B cell (primary cell): ENCODE data around the gene SEC14L1. TPM values are rescaled to one million over a fixed set of nuclear protein-coding genes. Genes with fewer than 3 reads are reported as not detected.

ENCODE experiments used
- ATAC-seq: fragments of 200-7000 bp; cut with Tn5 transposase; one replicate; pipeline ENCODE4 v1.10.0; 2021; ENCODE audit warnings: low read depth, mild to moderate bottlenecking, moderate number of reproducible peaks, moderate library complexity
- CTCF ChIA-PET: fragments of 350-600 bp; sonication (Branson Sonifier 250); formaldehyde crosslinking; loops from one replicate; lab custom pipeline; 2021; ENCODE audit warnings: antibody characterized with exemption, inconsistent platforms; lab: Charles Lee
- POLR2A ChIA-PET: fragments of 350-600 bp; sonication (Branson Sonifier 250); formaldehyde crosslinking; loops from one replicate; lab custom pipeline; 2021; ENCODE audit warnings: antibody characterized with exemption; lab: Charles Lee
- DNase-seq: peaks from one replicate; pipeline ENCODE4 v3.0.0; 2013
- H2AFZ ChIP-seq: 2 replicates; pipeline ENCODE4 v1.6.1; 2012; ENCODE audit warnings: mild to moderate bottlenecking, low read depth, low read length; ENCODE audit not compliant: insufficient read depth, poor library complexity, severe bottlenecking
- H3K27ac ChIP-seq, 2 donors: 1 replicate in 1 of 2; 2 replicates in 1 of 2; pipeline ENCODE4 v1.5.1; 2012 to 2013; ENCODE audit warnings: low read length in 2 of 2, mild to moderate bottlenecking in 2 of 2, moderate library complexity in 1 of 2
- H3K27me3 ChIP-seq, 4 experiments: fragments of 200-600 bp in 1 of 4; sonication (generic) in 1 of 4; replicated peaks in 1 of 4; 1 replicate in 2 of 4; 2 replicates in 2 of 4; pipeline versions ENCODE4 v1.6.1 to v1.7.0; 2013 to 2016; ENCODE audit warnings: low read length in 3 of 4, mild to moderate bottlenecking in 2 of 4, mixed read lengths in 1 of 4, moderate library complexity in 1 of 4; ENCODE audit not compliant: insufficient read depth in 4 of 4, control insufficient read depth in 3 of 4; ENCODE audit errors: control extremely low read depth in 1 of 4
- H3K36me3 ChIP-seq, 2 experiments: replicated peaks in 1 of 2; 1 replicate in 1 of 2; 2 replicates in 1 of 2; pipeline versions ENCODE4 v1.6.1 to v1.7.1; 2013; ENCODE audit warnings: low read length in 1 of 2; ENCODE audit not compliant: insufficient read depth in 2 of 2, control insufficient read depth in 1 of 2; ENCODE audit errors: control extremely low read depth in 1 of 2, extremely low read depth in 1 of 2
- H3K4me1 ChIP-seq, 2 donors: fragments of 200-600 bp in 1 of 2; sonication (generic) in 1 of 2; 1 replicate in 1 of 2; 2 replicates in 1 of 2; pipeline versions ENCODE4 v1.5.1 to v1.6.1; 2013 to 2017; ENCODE audit warnings: low read length in 2 of 2; ENCODE audit not compliant: control insufficient read depth in 2 of 2, insufficient read depth in 2 of 2
- H3K4me2 ChIP-seq: replicated peaks from 2 replicates; pipeline ENCODE3; 2012; ENCODE audit warnings: mild to moderate bottlenecking, low read depth, low read length; ENCODE audit not compliant: poor library complexity, severe bottlenecking
- H3K4me3 ChIP-seq, 5 experiments: fragments of 200-600 bp in 1 of 5; sonication (generic) in 1 of 5; 1 replicate in 3 of 5; 2 replicates in 2 of 5; pipeline versions ENCODE4 v1.5.1 to v1.7.0; 2011 to 2016; ENCODE audit warnings: low read length in 4 of 5, mild to moderate bottlenecking in 4 of 5, low read depth in 2 of 5, control low read depth in 1 of 5, moderate library complexity in 1 of 5; ENCODE audit not compliant: insufficient read depth in 1 of 5; ENCODE audit errors: control extremely low read depth in 1 of 5, extremely low read depth in 1 of 5
- H3K79me2 ChIP-seq: fragments of 200-600 bp; sonication (generic); one replicate; pipeline ENCODE4 v1.6.0; 2016; ENCODE audit warnings: low read length; ENCODE audit not compliant: control insufficient read depth, insufficient read depth
- H3K9ac ChIP-seq: fragments of 200-600 bp; sonication (generic); 2 replicates; pipeline ENCODE4 v1.6.1; 2017; ENCODE audit warnings: mild to moderate bottlenecking, low read length, moderate library complexity
- H3K9me3 ChIP-seq, 3 donors: one replicate each; pipeline versions ENCODE4 v1.6.1 to v1.7.1; 2013; ENCODE audit warnings: low read length in 2 of 3; ENCODE audit not compliant: control insufficient read depth in 2 of 3, insufficient read depth in 1 of 3; ENCODE audit errors: control extremely low read depth in 1 of 3
- H4K20me1 ChIP-seq: 2 replicates; pipeline ENCODE4 v1.6.0; 2012; ENCODE audit warnings: mild to moderate bottlenecking, low read length; ENCODE audit not compliant: insufficient read depth, control insufficient read depth, poor library complexity, severe bottlenecking
- H3K27ac Mint-ChIP-seq: one replicate; pipeline ENCODE4 v1.8.0; 2021; ENCODE audit warnings: mixed read lengths
- H3K27me3 Mint-ChIP-seq: one replicate; pipeline ENCODE4 v1.8.0; 2021; ENCODE audit warnings: mixed read lengths
- H3K4me1 Mint-ChIP-seq: one replicate; pipeline ENCODE4 v1.8.0; 2021; ENCODE audit warnings: mixed read lengths
- H3K4me3 Mint-ChIP-seq: one replicate; pipeline ENCODE4 v1.8.0; 2021; ENCODE audit warnings: mixed read lengths
- H3K9me3 Mint-ChIP-seq: one replicate; pipeline ENCODE4 v1.8.0; 2022; ENCODE audit warnings: mixed read lengths; ENCODE audit not compliant: insufficient read depth
- EZH2 ChIP-seq: IDR thresholded peaks from 2 replicates; pipeline ENCODE4 v1.6.1; 2012; ENCODE audit warnings: borderline replicate concordance, low read depth, mild to moderate bottlenecking, moderate library complexity, low read length; ENCODE audit not compliant: insufficient read depth, poor library complexity, severe bottlenecking
- WGBS: methylation state at CpG from one replicate; pipeline ENCODE4 v1.1.5; 2013; ENCODE audit warnings: missing lambda C conversion rate; ENCODE audit not compliant: insufficient coverage; 5-methylcytosine and 5-hydroxymethylcytosine counted together
- intact Hi-C: fragments of 100-400 bp; cut with micrococcal nuclease; formaldehyde crosslinking; loops from one replicate; pipeline ENCODE4 v1.10.0; 2022
- polyA plus RNA-seq: library from polyadenylated mRNA; depleted of rRNA; stranded (reverse); fragments of >200 nt; gene quantifications from 2 replicates; pipeline ENCODE4 v1.2.3, GENCODE V29; 2012
- total RNA-seq, 2 donors: library from RNA; stranded (reverse); fragments of 120-200 nt in 1 of 2; gene quantifications; 1 replicate in 1 of 2; 2 replicates in 1 of 2; pipeline versions ENCODE4 v1.2.3 to v1.2.4, GENCODE V29; 2013 to 2022
- TF ChIP-seq, protein P1 (sequence below): fragments of 200-600 bp; IDR thresholded peaks from one replicate; pipeline ENCODE4 v1.8.0; 2022; ENCODE audit warnings: antibody characterized with exemption, mild to moderate bottlenecking

The SEC14L1 gene
- total and polyA plus RNA-seq, 2 donors (not counting 1 experiment from before 2014, with no cell fraction given) = 37.7 to 103 TPM

DNA sequence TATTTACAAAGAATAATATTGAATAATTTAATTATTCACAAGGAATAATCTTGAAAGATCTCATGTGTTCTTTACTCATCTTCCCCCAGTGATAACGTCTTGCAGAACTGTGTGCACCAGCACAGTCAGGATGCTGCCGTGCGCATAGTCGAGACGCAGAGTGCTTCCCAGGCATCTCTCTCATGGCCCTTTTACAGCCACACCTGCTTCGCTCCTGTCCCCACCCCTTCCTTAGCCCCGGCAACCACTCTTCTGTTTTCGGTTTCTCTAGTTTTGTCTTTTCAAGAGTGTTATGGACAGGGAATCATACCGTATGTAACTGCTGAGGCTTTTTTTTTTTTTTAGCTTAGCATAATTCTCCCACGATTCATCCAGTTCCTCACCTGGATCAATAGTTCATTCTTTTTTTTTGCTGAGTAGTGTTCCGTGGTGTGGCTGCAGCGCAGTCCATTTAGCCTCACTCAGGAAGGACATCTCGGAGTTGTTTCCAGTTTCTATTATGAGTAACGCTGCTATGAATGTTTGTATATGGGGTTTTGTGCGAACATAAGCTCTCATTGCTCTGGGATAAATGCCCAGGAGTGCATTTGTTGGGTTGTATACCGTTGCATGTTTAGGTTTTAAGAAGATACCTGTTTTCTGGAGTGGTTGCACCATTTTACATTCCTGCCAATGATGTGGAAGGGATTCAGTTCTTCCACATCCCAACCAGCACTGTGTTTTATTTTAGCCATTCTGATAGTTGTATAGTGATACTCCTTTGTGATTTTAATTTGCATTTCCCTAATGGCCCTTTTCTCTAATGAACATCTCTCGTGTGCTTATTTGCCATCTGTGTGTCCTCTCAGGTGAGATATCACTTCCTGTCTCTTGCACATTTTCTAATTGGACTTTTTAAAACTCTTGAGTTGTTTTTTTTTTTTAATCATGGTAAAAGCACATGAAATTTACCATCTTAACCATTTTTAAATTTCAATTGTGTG, 47.6 kb downstream of the SEC14L1 start:
- Histone ChIP-seq H2AFZ (no peak overlapping the region), H3K4me2 (peak overlapping the region; percentile 50), H3K27ac (peak overlapping the region in 1 of 2 donors; percentile 42), H4K20me1 (peaks cover 73% of the 10 kb centered on the region), H3K4me1 (peaks cover 35 to 50% of the 10 kb centered on the region in 2 donors), H3K79me2 (peaks cover 64% of the 10 kb centered on the region), H3K36me3 (peaks cover 10 to 22% of the 10 kb centered on the region in 2 experiments), H3K27me3 (no peaks in the 10 kb centered on the region), H3K9me3 (no peaks in the 10 kb centered on the region), H3K9ac (peak overlapping the region; percentile 30), H3K4me3 (peak overlapping the region in 1 of 5 experiments; percentile 22)
- ChIA-PET CTCF (no interaction called here), POLR2A (interaction anchor here (0.6 to 0.7 kb wide), 3 partner anchors 10 to 1365 kb away, joined by 3 to 5 read pairs (median 5); no protein-coding TSS in a partner anchor)
- Mint-ChIP-seq H3K27me3 (no peaks in the 10 kb centered on the region), H3K4me1 (peaks cover 38% of the 10 kb centered on the region), H3K4me3 (peak overlapping the region; percentile 58), H3K27ac (no peak overlapping the region), H3K9me3 (no peaks in the 10 kb centered on the region)
- DNase-seq = no peak
- no peak for ATAC-seq
- WGBS = 93% methylated on average over 7 of the region's 17 CpGs
- TF ChIP-seq, protein P1, sequence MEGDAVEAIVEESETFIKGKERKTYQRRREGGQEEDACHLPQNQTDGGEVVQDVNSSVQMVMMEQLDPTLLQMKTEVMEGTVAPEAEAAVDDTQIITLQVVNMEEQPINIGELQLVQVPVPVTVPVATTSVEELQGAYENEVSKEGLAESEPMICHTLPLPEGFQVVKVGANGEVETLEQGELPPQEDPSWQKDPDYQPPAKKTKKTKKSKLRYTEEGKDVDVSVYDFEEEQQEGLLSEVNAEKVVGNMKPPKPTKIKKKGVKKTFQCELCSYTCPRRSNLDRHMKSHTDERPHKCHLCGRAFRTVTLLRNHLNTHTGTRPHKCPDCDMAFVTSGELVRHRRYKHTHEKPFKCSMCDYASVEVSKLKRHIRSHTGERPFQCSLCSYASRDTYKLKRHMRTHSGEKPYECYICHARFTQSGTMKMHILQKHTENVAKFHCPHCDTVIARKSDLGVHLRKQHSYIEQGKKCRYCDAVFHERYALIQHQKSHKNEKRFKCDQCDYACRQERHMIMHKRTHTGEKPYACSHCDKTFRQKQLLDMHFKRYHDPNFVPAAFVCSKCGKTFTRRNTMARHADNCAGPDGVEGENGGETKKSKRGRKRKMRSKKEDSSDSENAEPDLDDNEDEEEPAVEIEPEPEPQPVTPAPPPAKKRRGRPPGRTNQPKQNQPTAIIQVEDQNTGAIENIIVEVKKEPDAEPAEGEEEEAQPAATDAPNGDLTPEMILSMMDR = no peak
- intact Hi-C loops = loop anchor here (5.0 kb wide), 1 partner anchor 46 kb away; the partner anchor contains the start of gene SEC14L1

DNA sequence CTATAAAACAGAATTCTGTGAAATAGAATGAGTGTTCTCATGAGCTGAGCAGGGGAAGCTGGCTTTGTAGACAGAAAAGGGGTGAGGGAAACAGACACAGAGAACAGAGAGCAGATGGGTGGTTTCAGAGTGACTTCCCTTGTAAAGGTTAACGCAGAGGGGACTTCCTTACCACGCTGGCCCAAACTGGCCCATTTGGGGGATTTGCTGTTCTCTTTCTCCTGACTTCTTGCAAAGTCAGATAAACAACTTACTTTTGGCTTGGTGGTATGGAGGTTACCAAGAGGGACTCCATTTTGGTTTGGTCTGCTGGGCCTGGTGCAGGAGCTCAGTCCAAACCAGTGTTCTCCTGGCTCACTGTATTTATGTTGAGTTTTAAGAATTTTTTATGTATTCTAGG, 48.4 kb downstream of the SEC14L1 start:
- peak overlapping the region; percentile 42 for H3K27ac Mint-ChIP-seq
- no peak overlapping the region for H2AFZ ChIP-seq
- intact Hi-C loops = loop anchor here (5.0 kb wide), 1 partner anchor 47 kb away; the partner anchor contains the start of gene SEC14L1
- no peak overlapping the region for H3K9ac ChIP-seq
- 0% methylated on average over 2 of the region's 2 CpGs for WGBS
- no peaks in the 10 kb centered on the region for H3K9me3 ChIP-seq
- H3K9me3 Mint-ChIP-seq = no peaks in the 10 kb centered on the region
- H3K36me3 ChIP-seq = peaks cover 15 to 29% of the 10 kb centered on the region in 2 experiments
- CTCF ChIA-PET = no interaction called here
- TF ChIP-seq EZH2 = no peak
- TF ChIP-seq, protein P1 = no peak
- H3K4me2 ChIP-seq = peak overlapping the region; percentile 50
- DNase-seq = peak; percentile 48
- no peak overlapping the region for H3K4me3 ChIP-seq
- peak overlapping the region in 1 of 2 donors; percentile 42 for H3K27ac ChIP-seq
- peak overlapping the region; percentile 58 for H3K4me3 Mint-ChIP-seq
- H3K4me1 Mint-ChIP-seq = peaks cover 33% of the 10 kb centered on the region
- no peaks in the 10 kb centered on the region for H3K27me3 ChIP-seq
- H3K4me1 ChIP-seq = peaks cover 35 to 50% of the 10 kb centered on the region in 2 donors
- H3K79me2 ChIP-seq = peaks cover 56% of the 10 kb centered on the region
- peak; percentile 56 for ATAC-seq
- POLR2A ChIA-PET = interaction anchor here (0.7 kb wide), 1 partner anchor 1366 kb away, joined by 3 read pairs; no protein-coding TSS in a partner anchor
- H3K27me3 Mint-ChIP-seq = no peaks in the 10 kb centered on the region
- H4K20me1 ChIP-seq = peaks cover 65% of the 10 kb centered on the region
